Naive B cell (primary cell): ENCODE results near the gene TMEM125. TPM values are rescaled to one million over a fixed set of nuclear protein-coding genes. Genes with fewer than 3 reads are reported as not detected.

ENCODE experiments used
- ATAC-seq, 2 donors: fragments of 150-1000 bp; cut with Tn5 transposase; 2 replicates each; pipeline ENCODE4 v1.10.0; 2021; ENCODE audit warnings: low read depth in 2 of 2, mild to moderate bottlenecking in 2 of 2, moderate library complexity in 2 of 2
- DNase-seq: peaks from one replicate; pipeline ENCODE4 v3.0.0; 2022
- H3K27ac Mint-ChIP-seq, 6 donors: one replicate each; pipeline ENCODE4 v1.8.0; 2020 to 2022; ENCODE audit warnings: mild to moderate bottlenecking in 6 of 6, mixed read lengths in 6 of 6, moderate library complexity in 5 of 6, inconsistent platforms in 2 of 6
- H3K27me3 Mint-ChIP-seq, 3 donors: one replicate each; pipeline ENCODE4 v1.8.0; 2021 to 2022; ENCODE audit warnings: mixed read lengths in 3 of 3, mild to moderate bottlenecking in 1 of 3
- H3K36me3 Mint-ChIP-seq, 2 donors: one replicate each; pipeline ENCODE4 v1.8.0; 2020 to 2022; ENCODE audit warnings: mixed read lengths in 2 of 2, inconsistent platforms in 1 of 2, mild to moderate bottlenecking in 1 of 2
- H3K4me1 Mint-ChIP-seq, 3 donors: one replicate each; pipeline ENCODE4 v1.8.0; 2020 to 2022; ENCODE audit warnings: mixed read lengths in 3 of 3, inconsistent platforms in 1 of 3, mild to moderate bottlenecking in 1 of 3, moderate library complexity in 1 of 3
- H3K4me3 Mint-ChIP-seq, 8 donors: one replicate each; pipeline ENCODE4 v1.8.0; 2020 to 2022; ENCODE audit warnings: mild to moderate bottlenecking in 8 of 8, mixed read lengths in 8 of 8, moderate library complexity in 8 of 8, inconsistent platforms in 2 of 8
- H3K9me3 Mint-ChIP-seq, 7 donors: one replicate each; pipeline ENCODE4 v1.8.0; 2020 to 2022; ENCODE audit warnings: mixed read lengths in 7 of 7, mild to moderate bottlenecking in 5 of 7, inconsistent platforms in 2 of 7, moderate library complexity in 1 of 7
- polyA plus RNA-seq, 6 donors: library from polyadenylated mRNA; unstranded; fragments of 300-500 nt; fragmentation: Illumina TruSeq; gene quantifications; one replicate each; pipeline ENCODE4 v1.2.3, GENCODE V29; 2021; ENCODE audit warnings: low read depth in 6 of 6

Gene TMEM125
- polyA plus RNA-seq, 6 donors from 2014 or later, result 0.41 TPM; not detected in 5

- no peaks in the 10 kb centered on the region for H3K9me3 Mint-ChIP-seq
- peaks cover 0 to 6% (median 0%) of the 10 kb centered on the region in 3 donors for H3K27me3 Mint-ChIP-seq
- DNase-seq (no peak), ATAC-seq (no peak)
- H3K4me3 Mint-ChIP-seq, result no peak overlapping the region
- no peaks in the 10 kb centered on the region for H3K36me3 Mint-ChIP-seq
- H3K4me1 Mint-ChIP-seq, result no peaks in the 10 kb centered on the region
- no peak overlapping the region for H3K27ac Mint-ChIP-seq
Measured at GRCh38 chr1:43296207-43296606, 26.4 kb downstream of the TMEM125 start.

- no peaks in the 10 kb centered on the region for H3K4me1 Mint-ChIP-seq
- H3K9me3 Mint-ChIP-seq, result no peaks in the 10 kb centered on the region
- no peaks in the 10 kb centered on the region for H3K36me3 Mint-ChIP-seq
- ATAC-seq (no peak), DNase-seq (no peak)
- no peak overlapping the region for H3K27ac Mint-ChIP-seq
- H3K27me3 Mint-ChIP-seq, result peaks cover 0 to 14% (median 0%) of the 10 kb centered on the region in 3 donors
- no peak overlapping the region for H3K4me3 Mint-ChIP-seq
Measured at GRCh38 chr1:43298055-43298454, 28.3 kb downstream of the TMEM125 start.

GRCh38 chr1:43299101-43299500 lies 29.3 kb downstream of the TMEM125 start:
- ATAC-seq (no peak), DNase-seq (no peak)
- Mint-ChIP-seq H3K27ac (no peak overlapping the region), H3K9me3 (no peaks in the 10 kb centered on the region), H3K27me3 (peaks cover 0 to 18% (median 2%) of the 10 kb centered on the region in 3 donors), H3K4me1 (peaks cover 0 to under 1% (median 0%) of the 10 kb centered on the region in 3 donors), H3K4me3 (no peak overlapping the region), H3K36me3 (no peaks in the 10 kb centered on the region)

- H3K4me3 Mint-ChIP-seq, result no peak within 1 kb of the TSS
- H3K4me1 Mint-ChIP-seq, result peaks cover 0 to 5% (median 0%) of the 10 kb centered on the region in 3 donors
- no peak for DNase-seq
- H3K27me3 Mint-ChIP-seq, result peaks cover 0 to 23% (median 6%) of the 10 kb centered on the region in 3 donors
- no peaks in the 10 kb centered on the region for H3K36me3 Mint-ChIP-seq
- peak within 1 kb of the TSS in 1 of 6 donors; percentile 96 for H3K27ac Mint-ChIP-seq
- ATAC-seq, result no peak
- no peaks in the 10 kb centered on the region for H3K9me3 Mint-ChIP-seq
Measured at GRCh38 chr1:43300378-43301094, 30.8 kb downstream of the TMEM125 start, which contains the start of gene TIE1. TSS of gene TIE1 (plus strand) at chr1:43300982. CDS start at chr1:43301072, 90 bp downstream.

- no peak overlapping the region for H3K4me3 Mint-ChIP-seq
- no peaks in the 10 kb centered on the region for H3K36me3 Mint-ChIP-seq
- H3K27me3 Mint-ChIP-seq, result peaks cover 0 to 31% (median 6%) of the 10 kb centered on the region in 3 donors
- H3K27ac Mint-ChIP-seq, result no peak overlapping the region
- H3K4me1 Mint-ChIP-seq, result peaks cover 0 to 5% (median 0%) of the 10 kb centered on the region in 3 donors
- DNase-seq (no peak), ATAC-seq (no peak)
- no peaks in the 10 kb centered on the region for H3K9me3 Mint-ChIP-seq
Measured at GRCh38 chr1:43302201-43302600, 32.4 kb downstream of the TMEM125 start.

- Mint-ChIP-seq H3K4me1 (peaks cover 0 to 5% (median 0%) of the 10 kb centered on the region in 3 donors), H3K36me3 (no peaks in the 10 kb centered on the region)
- DNase-seq, result no peak
Measured at GRCh38 chr1:43302721-43303470, 33.1 kb downstream of the TMEM125 start.

GRCh38 chr1:43303471-43304313 lies 33.9 kb downstream of the TMEM125 start:
- DNase-seq (no peak), ATAC-seq (no peak)
- Mint-ChIP-seq H3K36me3 (no peaks in the 10 kb centered on the region), H3K4me1 (peaks cover 0 to 5% (median 0%) of the 10 kb centered on the region in 3 donors), H3K27me3 (peaks cover 0 to 43% (median 12%) of the 10 kb centered on the region in 3 donors), H3K9me3 (no peaks in the 10 kb centered on the region), H3K4me3 (no peak overlapping the region), H3K27ac (peak overlapping the region in 1 of 6 donors; percentile 37)

More at GRCh38 chr1:43302721-43303470, 33.1 kb downstream of the TMEM125 start:
- Mint-ChIP-seq H3K4me3 (no peak overlapping the region), H3K27ac (peak overlapping the region in 1 of 6 donors; percentile 39), H3K9me3 (no peaks in the 10 kb centered on the region), H3K27me3 (peaks cover 0 to 35% (median 10%) of the 10 kb centered on the region in 3 donors)
- ATAC-seq, result no peak

- no peak overlapping the region for H3K4me3 Mint-ChIP-seq
- H3K27ac Mint-ChIP-seq, result peak overlapping the region in 1 of 6 donors; percentile 8
- ATAC-seq, result no peak
- no peaks in the 10 kb centered on the region for H3K36me3 Mint-ChIP-seq
- no peak for DNase-seq
- H3K27me3 Mint-ChIP-seq, result peaks cover 0 to 43% (median 12%) of the 10 kb centered on the region in 3 donors
- no peaks in the 10 kb centered on the region for H3K9me3 Mint-ChIP-seq
- peaks cover 0 to 5% (median 0%) of the 10 kb centered on the region in 3 donors for H3K4me1 Mint-ChIP-seq
Measured at GRCh38 chr1:43304314-43304681, 34.5 kb downstream of the TMEM125 start.

- Mint-ChIP-seq H3K36me3 (no peaks in the 10 kb centered on the region), H3K4me1 (peaks cover 0 to 5% (median 0%) of the 10 kb centered on the region in 3 donors), H3K27me3 (peaks cover 0 to 43% (median 12%) of the 10 kb centered on the region in 3 donors), H3K4me3 (no peak overlapping the region), H3K27ac (no peak overlapping the region), H3K9me3 (no peaks in the 10 kb centered on the region)
- DNase-seq (no peak), ATAC-seq (no peak)
Measured at GRCh38 chr1:43304771-43305300, 35.1 kb downstream of the TMEM125 start.

GRCh38 chr1:43305461-43305860 lies 35.7 kb downstream of the TMEM125 start:
- DNase-seq (no peak), ATAC-seq (no peak)
- peaks cover 0 to 43% (median 12%) of the 10 kb centered on the region in 3 donors for H3K27me3 Mint-ChIP-seq
- H3K4me3 Mint-ChIP-seq, result no peak overlapping the region
- peaks cover 0 to 5% (median 0%) of the 10 kb centered on the region in 3 donors for H3K4me1 Mint-ChIP-seq
- H3K36me3 Mint-ChIP-seq, result no peaks in the 10 kb centered on the region
- H3K9me3 Mint-ChIP-seq, result no peaks in the 10 kb centered on the region
- peak overlapping the region in 2 of 6 donors; percentile 39 to 50 for H3K27ac Mint-ChIP-seq

- Mint-ChIP-seq H3K27me3 (peaks cover 0 to 38% (median 12%) of the 10 kb centered on the region in 3 donors), H3K4me3 (no peak overlapping the region), H3K4me1 (peaks cover 0 to 5% (median 0%) of the 10 kb centered on the region in 3 donors), H3K27ac (peak overlapping the region in 3 of 6 donors; percentile 0 to 50 (median 5)), H3K36me3 (no peaks in the 10 kb centered on the region), H3K9me3 (no peaks in the 10 kb centered on the region)
- ATAC-seq, result no peak
- no peak for DNase-seq
Measured at GRCh38 chr1:43305926-43306687, 36.3 kb downstream of the TMEM125 start.

- no peak for DNase-seq
- H3K4me1 Mint-ChIP-seq, result peaks cover 0 to 5% (median 0%) of the 10 kb centered on the region in 3 donors
- no peak overlapping the region for H3K27ac Mint-ChIP-seq
- no peaks in the 10 kb centered on the region for H3K36me3 Mint-ChIP-seq
- H3K9me3 Mint-ChIP-seq, result no peaks in the 10 kb centered on the region
- H3K27me3 Mint-ChIP-seq, result peaks cover 0 to 37% (median 12%) of the 10 kb centered on the region in 3 donors
- no peak overlapping the region for H3K4me3 Mint-ChIP-seq
- ATAC-seq, result no peak
Measured at GRCh38 chr1:43306688-43307457, 37.1 kb downstream of the TMEM125 start.
